Sigmoid colon (tissue), 7 donors: ENCODE data around the gene DUOXA1. TPM values are rescaled to one million over a fixed set of nuclear protein-coding genes. Genes with fewer than 3 reads are reported as not detected.

ENCODE experiments used
- DNase-seq: peaks from one replicate; pipeline ENCODE4 v3.0.0-alpha.2; 2019
- H3K27ac ChIP-seq, 4 donors: fragments of 200-600 bp; sonication (generic); one replicate each; pipeline ENCODE4 v1.5.1; 2016 to 2019; ENCODE audit warnings: mild to moderate bottlenecking in 1 of 4
- H3K27me3 ChIP-seq, 3 donors: fragments of 200-600 bp; sonication (generic); one replicate each; pipeline ENCODE4 v1.5.1; 2019; ENCODE audit warnings: mild to moderate bottlenecking in 1 of 3
- H3K36me3 ChIP-seq, 4 donors: fragments of 200-600 bp; sonication (generic); one replicate each; pipeline ENCODE4 v1.5.1; 2016 to 2019
- H3K4me1 ChIP-seq, 4 donors: fragments of 200-600 bp; sonication (generic); one replicate each; pipeline ENCODE4 v1.5.1; 2017 to 2019
- H3K4me3 ChIP-seq, 4 donors: fragments of 200-600 bp; sonication (generic); one replicate each; pipeline ENCODE4 v1.5.1; 2017 to 2019; ENCODE audit warnings: mild to moderate bottlenecking in 2 of 4, moderate library complexity in 1 of 4
- H3K9me3 ChIP-seq, 4 donors: fragments of 200-600 bp in 3 of 4; sonication (generic) in 3 of 4; one replicate each; pipeline versions ENCODE4 v1.5.1 to v1.6.1; 2013 to 2019
- EP300 ChIP-seq, 4 donors: sonication (generic); formaldehyde crosslinking; IDR thresholded peaks; one replicate each; pipeline ENCODE4 v1.6.1; 2017; ENCODE audit warnings: antibody characterized with exemption in 4 of 4
- POLR2A ChIP-seq, 2 donors: fragments of 450-650 bp; IDR thresholded peaks; one replicate each; pipeline ENCODE4 v1.6.1; 2016; ENCODE audit warnings: antibody characterized with exemption in 2 of 2, mild to moderate bottlenecking in 2 of 2, moderate library complexity in 2 of 2
- POLR2AphosphoS5 ChIP-seq, 4 donors: sonication (generic); formaldehyde crosslinking; IDR thresholded peaks; one replicate each; pipeline ENCODE4 v1.6.1; 2017; ENCODE audit warnings: antibody characterized with exemption in 4 of 4
- WGBS, 2 donors: extraction: QIAGEN DNeasy Blood & Tissue Kit; methylation state at CpG; one replicate each; pipeline ENCODE4 v1.1.7; 2013; 5-methylcytosine and 5-hydroxymethylcytosine counted together
- intact Hi-C: fragments of 100-400 bp; cut with DNase I; formaldehyde crosslinking; loops from one replicate; pipeline ENCODE4 v1.15.1; 2023
- polyA plus RNA-seq, 3 donors: library from polyadenylated mRNA; stranded (reverse); fragments of 200-250 nt; gene quantifications; one replicate each; pipeline ENCODE4 v1.2.3, GENCODE V29; 2013
- total RNA-seq, 4 donors: library from RNA; depleted of rRNA; stranded (reverse); fragments of >200 nt; gene quantifications; one replicate each; pipeline ENCODE4 v1.1.0, GENCODE V29; 2016
- TF ChIP-seq, protein P1 (sequence below), 4 experiments: fragments of 450-650 bp in 3 of 4; fragments of 200-600 bp in 1 of 4; IDR thresholded peaks; one replicate each; pipeline ENCODE4 v1.5.1; 2016 to 2019; ENCODE audit warnings: antibody characterized with exemption in 4 of 4, mild to moderate bottlenecking in 3 of 4, moderate library complexity in 2 of 4
- donor health status: healthy with polysubstance abuse.
- donor health status: Bipolar disorder and iron deficiency.
- donor health status: healthy.

DUOXA1 gene
- total and polyA plus RNA-seq, 7 donors: 0.36 to 3.1 (median 1.7) TPM; not detected in 2

DNA sequence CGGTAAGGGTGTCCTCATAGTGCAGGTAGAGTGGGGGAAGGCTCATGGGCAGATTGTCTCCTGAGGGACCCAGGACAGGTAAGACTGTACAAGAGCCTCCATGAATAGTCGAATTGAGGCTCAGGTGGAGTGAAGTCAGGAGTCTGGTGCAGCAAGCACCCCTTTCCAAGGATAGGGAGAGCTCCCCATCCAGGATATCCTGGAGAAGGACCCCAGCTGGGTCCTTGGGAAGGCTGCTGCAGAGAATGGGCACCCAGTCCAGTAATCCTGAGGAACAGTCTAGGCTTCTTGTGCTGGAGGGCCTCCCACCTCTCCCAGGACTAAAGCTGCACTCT lies 15.0 kb downstream of the DUOXA1 start:
- intact Hi-C loops: no loop called here
- H3K27ac ChIP-seq: no peak overlapping the region
- H3K9me3 ChIP-seq: no peaks in the 10 kb centered on the region
- TF ChIP-seq POLR2A (IDR thresholded peaks at IDR 0.05) (no peak), POLR2AphosphoS5 (IDR thresholded peaks at IDR 0.05) (no peak), EP300 (IDR thresholded peaks at IDR 0.05) (no peak)
- TF ChIP-seq, protein P1, sequence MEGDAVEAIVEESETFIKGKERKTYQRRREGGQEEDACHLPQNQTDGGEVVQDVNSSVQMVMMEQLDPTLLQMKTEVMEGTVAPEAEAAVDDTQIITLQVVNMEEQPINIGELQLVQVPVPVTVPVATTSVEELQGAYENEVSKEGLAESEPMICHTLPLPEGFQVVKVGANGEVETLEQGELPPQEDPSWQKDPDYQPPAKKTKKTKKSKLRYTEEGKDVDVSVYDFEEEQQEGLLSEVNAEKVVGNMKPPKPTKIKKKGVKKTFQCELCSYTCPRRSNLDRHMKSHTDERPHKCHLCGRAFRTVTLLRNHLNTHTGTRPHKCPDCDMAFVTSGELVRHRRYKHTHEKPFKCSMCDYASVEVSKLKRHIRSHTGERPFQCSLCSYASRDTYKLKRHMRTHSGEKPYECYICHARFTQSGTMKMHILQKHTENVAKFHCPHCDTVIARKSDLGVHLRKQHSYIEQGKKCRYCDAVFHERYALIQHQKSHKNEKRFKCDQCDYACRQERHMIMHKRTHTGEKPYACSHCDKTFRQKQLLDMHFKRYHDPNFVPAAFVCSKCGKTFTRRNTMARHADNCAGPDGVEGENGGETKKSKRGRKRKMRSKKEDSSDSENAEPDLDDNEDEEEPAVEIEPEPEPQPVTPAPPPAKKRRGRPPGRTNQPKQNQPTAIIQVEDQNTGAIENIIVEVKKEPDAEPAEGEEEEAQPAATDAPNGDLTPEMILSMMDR (IDR thresholded peaks at IDR 0.05): no peak
- WGBS, 2 donors: 6 to 13% methylated on average over 2 of the region's 2 CpGs
- H3K4me3 ChIP-seq: no peak overlapping the region
- no peak for DNase-seq
- no peaks in the 10 kb centered on the region for H3K36me3 ChIP-seq
- H3K27me3 ChIP-seq: peaks cover 58 to 90% (median 68%) of the 10 kb centered on the region in 3 donors
- H3K4me1 ChIP-seq: peaks cover 0 to 48% (median 34%) of the 10 kb centered on the region in 4 donors

DNA sequence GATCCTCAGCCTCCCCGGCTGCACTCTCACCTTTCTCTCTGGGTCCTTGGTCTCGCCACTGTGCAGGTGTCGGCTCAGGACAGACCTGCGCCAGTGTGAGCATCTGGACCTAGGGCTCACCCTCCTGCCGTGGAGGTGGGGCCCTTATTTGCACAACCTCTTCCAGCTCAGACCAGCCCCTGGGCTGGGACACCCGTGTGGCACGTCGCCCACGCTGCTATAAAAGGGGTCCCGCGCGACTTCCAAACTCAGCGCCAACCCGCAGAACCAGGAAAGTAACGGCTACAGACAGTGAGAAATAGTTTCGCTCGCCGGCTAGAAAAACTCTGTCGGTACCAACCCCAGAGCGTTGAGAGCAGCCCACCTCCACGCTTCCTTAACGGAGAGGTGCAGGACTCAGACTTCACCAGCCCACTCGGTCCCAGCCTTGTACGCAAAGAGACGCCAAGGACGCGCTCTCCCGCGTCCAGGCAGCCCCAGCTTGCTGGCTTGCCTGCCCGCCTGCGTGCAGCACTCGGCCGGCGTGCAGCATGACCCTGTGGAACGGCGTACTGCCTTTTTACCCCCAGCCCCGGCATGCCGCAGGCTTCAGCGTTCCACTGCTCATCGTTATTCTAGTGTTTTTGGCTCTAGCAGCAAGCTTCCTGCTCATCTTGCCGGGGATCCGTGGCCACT lies 15.5 kb downstream of the DUOXA1 start, which contains the start of the genes DUOX2 and DUOXA2:
DUOX2 (minus strand) TSS at position 97 of the 675 bp plus-strand sequence. CDS start 761 bp downstream, outside the sequence.
DUOXA2 (plus strand) TSS at position 251 of the 675 bp plus-strand sequence; CDS start at position 531, 280 bp downstream.
- intact Hi-C loops: no loop called here
- Histone ChIP-seq H3K27ac (no peak within 1 kb of the TSS), H3K4me3 (no peak within 1 kb of the TSS), H3K4me1 (peaks cover 0 to 48% (median 34%) of the 10 kb centered on the region in 4 donors), H3K36me3 (no peaks in the 10 kb centered on the region), H3K9me3 (no peaks in the 10 kb centered on the region), H3K27me3 (peaks cover 58 to 90% (median 73%) of the 10 kb centered on the region in 3 donors)
- WGBS, 2 donors: 1 to 2% methylated on average over 42 of the region's 42 CpGs
- TF ChIP-seq, protein P1 (IDR thresholded peaks at IDR 0.05): no peak
- TF ChIP-seq POLR2AphosphoS5 (IDR thresholded peaks at IDR 0.05): no peak
- TF ChIP-seq EP300 (IDR thresholded peaks at IDR 0.05): no peak
- no peak for TF ChIP-seq POLR2A (IDR thresholded peaks at IDR 0.05)
- no peak for DNase-seq

DNA sequence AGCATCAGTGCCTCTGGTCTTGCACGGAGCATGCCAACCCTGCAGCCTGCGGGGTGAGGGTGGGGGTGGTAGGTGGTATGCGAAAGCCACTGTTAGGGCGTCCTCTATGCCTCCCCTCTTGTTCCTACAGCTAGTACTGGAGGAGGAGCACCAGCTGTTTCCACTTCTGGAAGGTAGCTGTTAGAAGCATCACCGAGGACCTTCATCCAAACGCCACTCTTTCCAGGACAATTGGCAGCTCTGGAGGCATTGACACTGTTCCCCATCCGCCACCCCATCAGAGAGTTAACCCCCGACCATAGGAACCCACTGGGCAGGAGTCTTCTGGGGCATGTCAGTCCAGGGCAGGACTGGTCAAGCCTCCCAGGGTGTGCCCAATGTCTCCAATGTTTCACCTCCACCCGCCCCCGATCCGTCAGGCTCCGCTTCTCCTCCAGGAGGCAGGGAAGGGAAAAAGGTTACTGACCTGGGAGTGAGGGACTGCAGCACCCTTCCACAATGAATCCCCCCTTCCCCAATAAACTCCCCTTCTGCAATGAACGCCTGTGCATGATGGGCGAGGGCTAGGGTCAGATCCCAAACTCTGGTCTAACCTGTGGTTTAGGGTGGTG lies 16.2 kb downstream of the DUOXA1 start:
- H3K4me3 ChIP-seq: no peak overlapping the region
- no peaks in the 10 kb centered on the region for H3K36me3 ChIP-seq
- 9 to 13% methylated on average over 14 of the region's 14 CpGs for WGBS, 2 donors
- no peak overlapping the region for H3K27ac ChIP-seq
- TF ChIP-seq POLR2AphosphoS5 (IDR thresholded peaks at IDR 0.05) (no peak), POLR2A (IDR thresholded peaks at IDR 0.05) (no peak), EP300 (IDR thresholded peaks at IDR 0.05) (no peak)
- TF ChIP-seq, protein P1 (IDR thresholded peaks at IDR 0.05): no peak
- H3K9me3 ChIP-seq: no peaks in the 10 kb centered on the region
- peaks cover 0 to 48% (median 34%) of the 10 kb centered on the region in 4 donors for H3K4me1 ChIP-seq
- no peak for DNase-seq
- peaks cover 58 to 92% (median 75%) of the 10 kb centered on the region in 3 donors for H3K27me3 ChIP-seq
- intact Hi-C loops: no loop called here

DNA sequence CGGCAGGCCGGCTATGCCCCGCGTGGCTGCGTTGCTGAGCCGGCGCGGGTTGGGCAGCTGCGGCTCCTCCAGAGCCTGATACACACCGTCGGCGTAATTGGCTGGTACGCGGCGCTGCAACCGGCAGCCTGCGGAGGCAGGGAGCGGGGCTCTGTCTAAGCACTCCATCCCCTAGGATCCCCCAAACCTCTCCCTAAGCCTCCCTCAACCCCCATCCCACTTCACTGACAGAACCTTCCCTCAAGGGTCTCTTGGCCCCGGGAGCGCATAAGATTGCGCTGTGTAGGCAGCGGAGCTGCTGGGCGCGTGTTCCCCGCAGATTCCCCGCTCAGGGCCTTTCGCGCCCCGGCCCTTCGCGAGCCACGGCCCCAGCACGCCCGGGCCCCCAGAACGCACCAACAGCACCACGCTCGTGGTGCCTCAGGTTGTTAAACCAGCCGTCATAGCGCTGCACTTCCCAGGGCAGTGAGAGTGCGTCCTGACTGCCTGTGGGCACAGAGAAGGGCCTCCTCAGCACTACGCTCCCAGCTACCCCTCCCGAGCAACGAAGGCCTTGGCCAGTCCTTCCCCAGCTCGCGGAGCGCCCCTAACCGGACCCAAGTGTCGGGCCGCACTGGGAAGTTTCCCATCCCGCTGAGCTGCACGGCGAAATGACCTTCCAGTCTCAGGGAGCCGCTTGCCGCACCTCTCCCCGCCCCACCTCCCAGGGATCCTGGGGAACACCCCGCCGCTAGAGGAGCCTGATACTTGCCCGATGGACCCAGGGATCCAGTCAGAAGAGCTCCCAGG lies 16.9 kb downstream of the DUOXA1 start:
- peak overlapping the region in 1 of 4 donors; percentile 1 for H3K4me3 ChIP-seq
- WGBS, 2 donors: 3% methylated on average over 58 of the region's 58 CpGs

More for the DNA sequence above, 16.9 kb downstream of the DUOXA1 start:
- Histone ChIP-seq H3K4me1 (peaks cover 0 to 47% (median 32%) of the 10 kb centered on the region in 4 donors), H3K36me3 (no peaks in the 10 kb centered on the region), H3K9me3 (no peaks in the 10 kb centered on the region), H3K27me3 (peaks cover 58 to 88% (median 73%) of the 10 kb centered on the region in 3 donors), H3K27ac (no peak overlapping the region)
- no peak for DNase-seq
- intact Hi-C loops: no loop called here
- TF ChIP-seq POLR2AphosphoS5 (IDR thresholded peaks at IDR 0.05): no peak
- no peak for TF ChIP-seq EP300 (IDR thresholded peaks at IDR 0.05)
- no peak for TF ChIP-seq POLR2A (IDR thresholded peaks at IDR 0.05)
- TF ChIP-seq, protein P1 (IDR thresholded peaks at IDR 0.05): no peak
